GM18499 (cell line): ENCODE results near the gene PDE10A.
"Not testable (repeated sequence)": the region's sequence is repeated elsewhere in the genome, so short reads cannot be mapped to it uniquely, and the experiment has no call there.

Source experiments
- ATAC-seq: cut with Tn5 transposase; IDR thresholded peaks from one replicate; pipeline ENCODE4 v1.9.1; 2021; ENCODE audit warnings: moderate number of reproducible peaks; ENCODE audit not compliant: insufficient read depth, unreplicated experiment

The PDE10A gene

DNA sequence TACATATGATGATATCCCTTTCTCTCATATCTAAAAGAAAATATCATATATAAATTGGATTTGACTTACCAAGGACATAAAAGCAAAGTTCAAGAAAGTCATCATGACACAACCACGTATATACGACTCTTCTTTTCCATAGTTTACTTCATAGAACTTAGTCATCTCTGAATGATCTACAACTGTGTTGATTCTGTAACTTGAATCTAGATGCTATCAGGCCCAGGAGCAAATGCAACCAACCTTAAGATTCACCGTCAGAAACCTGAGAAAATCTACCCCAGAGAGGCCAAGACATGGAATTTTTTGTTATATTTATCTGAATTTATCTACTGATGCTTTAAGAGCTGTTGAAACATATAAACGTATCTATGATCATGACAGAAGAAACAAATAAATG, 165.6 kb downstream of the PDE10A start:
- ATAC-seq = no peak

DNA sequence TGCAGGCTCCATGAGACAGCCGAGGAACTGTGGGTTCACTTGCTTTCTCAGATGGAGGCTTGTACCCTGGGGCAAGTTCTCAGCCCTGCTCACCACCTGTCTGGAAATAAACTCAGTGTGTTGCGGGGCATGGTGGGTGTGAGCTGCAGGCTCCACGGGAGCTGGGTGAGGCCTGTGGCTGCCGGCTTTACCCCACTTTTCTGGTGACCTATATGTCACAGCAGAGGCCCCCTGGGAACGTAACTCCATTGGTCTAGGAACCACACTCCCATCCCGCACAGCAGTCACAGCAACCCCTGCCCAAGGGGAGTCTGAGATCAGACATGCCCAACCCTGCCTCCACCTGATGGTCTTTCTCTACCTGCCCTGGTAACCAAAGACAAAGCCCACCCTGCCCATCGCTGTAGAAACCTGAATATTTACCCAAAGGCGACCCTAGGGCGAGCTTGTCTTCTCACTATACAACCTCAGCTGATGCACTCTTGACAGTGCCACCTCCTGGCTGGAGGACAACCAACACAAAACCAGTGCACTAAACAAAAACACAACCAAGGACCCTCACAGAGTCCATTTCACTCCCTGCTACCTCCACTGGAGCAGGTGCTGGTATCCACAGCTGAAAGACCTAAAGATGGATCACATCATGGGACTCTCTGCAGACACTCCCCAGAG, 174.3 kb downstream of the PDE10A start:
- no peak for ATAC-seq

DNA sequence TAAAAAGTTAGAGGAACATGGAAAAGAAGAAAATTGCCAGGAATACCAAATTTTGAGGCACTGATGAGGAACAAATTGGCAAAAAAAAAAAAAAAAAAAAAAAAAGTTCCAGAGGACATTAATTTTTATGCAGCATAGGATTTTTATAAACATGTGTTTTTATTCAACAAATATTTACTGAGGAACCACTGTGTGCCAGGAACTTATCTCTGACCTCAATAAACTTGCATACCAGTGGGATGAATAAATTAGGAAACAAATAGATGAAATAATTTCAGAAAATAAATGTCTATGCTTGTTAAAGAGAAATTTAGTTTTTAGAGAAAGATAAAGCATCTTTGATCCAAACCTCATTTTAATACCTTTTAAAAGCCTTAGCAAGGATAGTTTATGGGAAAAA, 175.1 kb downstream of the PDE10A start:
- no peak for ATAC-seq

DNA sequence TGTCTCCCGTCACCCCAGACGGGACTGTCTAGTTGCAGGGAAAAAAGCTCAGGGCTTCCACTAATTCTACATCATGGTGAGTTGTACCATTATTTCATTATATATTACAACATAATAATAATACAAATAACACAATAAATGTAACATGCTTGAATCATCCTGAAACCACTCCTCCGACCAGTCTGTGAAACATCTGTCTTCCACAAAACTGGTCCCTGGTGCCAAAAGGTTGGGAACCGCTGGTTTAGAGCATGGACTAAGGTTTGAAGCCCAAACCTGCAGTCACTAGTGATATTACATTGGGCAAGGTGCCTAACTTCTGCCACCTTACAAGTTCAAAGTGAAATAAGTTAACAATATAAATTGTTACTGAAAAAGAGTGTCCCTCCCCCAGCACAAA, 175.7 kb downstream of the PDE10A start:
- no peak for ATAC-seq

DNA sequence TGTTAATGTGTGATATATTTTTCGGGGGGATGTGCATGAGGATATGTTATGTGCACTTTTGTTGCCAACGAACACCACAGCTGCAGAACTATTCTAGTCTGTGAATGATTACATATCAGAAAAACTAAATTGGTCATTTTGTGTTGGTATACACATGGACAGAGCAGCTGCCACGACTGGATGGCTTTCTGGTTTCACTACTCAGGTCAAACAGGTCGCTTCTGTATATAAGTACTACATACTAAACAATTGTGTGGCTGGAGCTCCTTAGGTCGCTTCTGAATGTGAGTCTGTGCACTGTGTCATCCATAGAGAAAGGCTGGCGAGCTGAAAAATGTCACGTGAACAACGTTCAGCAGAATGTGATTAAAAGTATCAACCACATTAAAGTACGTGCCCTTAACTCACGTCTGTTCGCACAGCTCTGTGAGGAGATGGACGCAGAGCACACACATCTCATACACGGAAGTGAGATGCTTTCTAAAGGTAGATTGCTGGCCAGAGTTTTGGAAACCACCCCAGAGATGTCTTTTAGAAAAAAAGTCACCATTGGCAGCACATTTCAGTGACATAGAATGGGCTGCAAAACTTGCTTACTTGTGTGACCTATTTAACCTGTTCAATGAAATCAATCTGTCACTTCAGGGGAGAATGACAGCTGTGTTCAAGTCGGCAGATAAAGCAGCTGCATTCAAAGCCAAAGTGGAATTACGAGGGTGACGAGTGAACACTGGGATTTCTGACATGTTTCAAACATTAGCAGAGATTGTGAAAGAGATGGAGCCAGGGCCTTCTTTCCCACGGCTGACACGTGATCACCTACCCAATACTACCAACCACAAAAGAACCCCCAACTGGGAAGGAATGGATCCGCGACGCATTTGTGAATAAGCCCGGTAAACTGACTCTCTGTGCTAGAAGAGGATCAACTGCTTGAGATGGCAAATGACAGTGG, 176.6 kb downstream of the PDE10A start:
- no peak for ATAC-seq

DNA sequence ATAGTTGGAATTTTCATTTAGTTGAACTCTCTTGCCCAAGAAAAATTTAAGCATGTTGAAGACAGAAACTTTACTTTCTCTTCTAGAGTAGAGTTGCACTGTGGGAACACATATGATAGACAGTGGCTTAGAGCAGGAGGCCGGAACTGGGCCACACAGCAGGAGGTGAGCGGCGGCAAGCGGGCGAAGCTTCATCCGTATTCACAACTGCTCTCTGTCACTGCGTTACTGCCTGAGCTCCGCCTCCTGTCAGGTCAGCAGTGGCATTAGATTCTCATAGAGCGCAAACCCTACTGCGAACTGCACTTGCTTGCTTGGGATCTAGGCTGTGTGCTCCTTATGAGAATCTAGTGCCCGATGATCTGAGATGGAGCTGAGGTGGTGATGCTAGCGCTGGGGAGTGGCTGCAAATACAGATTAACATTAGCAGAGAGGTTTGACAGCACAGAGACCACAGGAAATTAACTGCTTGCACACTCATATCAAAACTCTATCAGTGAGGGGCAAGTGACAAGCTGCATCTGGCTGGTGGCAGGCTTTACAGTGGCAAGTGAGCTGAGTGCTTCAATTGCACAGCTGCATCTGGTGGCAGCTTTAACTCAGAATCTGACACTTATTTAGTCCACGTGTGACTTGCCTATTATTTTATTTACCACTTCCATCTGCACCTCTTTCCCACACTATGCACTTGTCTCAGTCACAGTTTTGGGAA, 178.7 kb downstream of the PDE10A start:
- no peak for ATAC-seq

DNA sequence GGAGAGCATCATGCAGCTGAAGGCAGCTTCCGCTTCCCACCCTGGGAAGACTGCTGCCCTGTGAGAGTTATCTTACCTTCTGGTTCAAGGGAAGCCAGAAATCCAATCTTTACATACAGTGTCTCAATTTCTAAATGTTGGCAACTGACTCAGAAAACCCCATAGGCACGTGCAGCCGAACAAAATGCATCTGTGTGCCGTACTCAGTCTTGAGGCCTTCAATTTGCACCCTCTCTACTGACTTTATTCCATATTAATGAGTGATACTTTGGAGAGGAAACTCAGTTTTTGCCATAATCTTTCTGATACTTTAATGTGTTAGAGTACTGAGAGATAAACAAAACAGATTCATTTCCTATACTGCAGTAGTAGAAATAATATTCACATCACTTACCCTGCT, 181.1 kb downstream of the PDE10A start:
- no peak for ATAC-seq

DNA sequence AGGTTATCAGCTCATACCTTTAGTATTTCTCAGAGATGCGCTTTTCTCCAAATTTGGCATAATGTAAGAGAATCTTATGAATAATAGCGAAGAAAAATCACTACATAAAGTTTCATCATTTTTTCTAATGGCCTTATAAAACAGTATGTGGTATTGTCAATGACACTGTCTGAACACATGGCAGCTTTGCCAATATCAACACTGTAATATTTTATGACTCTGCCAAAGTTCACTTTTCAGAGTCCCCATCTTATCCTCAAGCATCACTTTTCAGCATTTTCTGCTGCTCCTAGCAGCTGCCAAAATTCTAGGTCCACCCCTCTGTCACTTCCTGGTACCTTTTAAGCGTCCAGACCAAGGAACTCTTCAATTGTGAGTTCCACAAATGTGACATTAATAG, 182.1 kb downstream of the PDE10A start:
- ATAC-seq = no peak

DNA sequence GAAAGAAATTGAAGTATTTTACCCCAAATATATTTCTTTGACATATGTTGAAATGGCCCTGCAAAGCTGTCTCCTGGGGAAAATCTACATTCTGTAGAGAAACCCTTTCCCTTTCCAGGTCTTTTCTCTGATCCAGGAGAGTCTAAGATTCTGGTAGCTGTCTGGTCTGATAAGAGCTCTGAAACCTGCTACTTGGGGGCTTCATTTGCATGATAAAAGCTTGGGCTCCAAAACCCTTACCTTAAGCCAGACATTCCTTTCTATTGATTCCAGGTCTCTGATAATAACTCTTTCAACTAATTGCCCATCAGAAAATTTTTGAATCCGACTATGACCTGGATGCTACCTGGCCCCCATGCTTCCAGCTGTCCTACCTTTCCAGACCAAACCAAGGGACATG, 184.5 kb downstream of the PDE10A start:
- ATAC-seq = no peak

DNA sequence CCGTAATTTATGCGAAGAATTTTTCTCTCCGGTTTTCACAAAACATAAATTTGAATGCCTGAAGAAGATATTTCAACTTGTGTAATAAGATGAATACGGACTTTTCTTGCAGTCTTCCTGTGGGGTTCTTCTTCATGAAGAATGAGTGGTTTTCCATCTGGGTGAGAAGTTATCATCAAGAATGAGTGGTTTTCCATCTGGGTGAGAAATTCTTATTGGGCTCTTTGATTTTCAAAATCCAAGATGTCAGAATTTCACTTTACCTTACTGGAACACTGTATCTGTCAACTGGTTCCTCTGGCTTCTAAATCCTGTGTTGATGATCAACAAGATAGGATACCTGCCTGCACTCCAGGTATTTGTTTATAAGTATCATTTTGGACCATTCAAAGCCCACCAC, 193.6 kb downstream of the PDE10A start:
- ATAC-seq = no peak

DNA sequence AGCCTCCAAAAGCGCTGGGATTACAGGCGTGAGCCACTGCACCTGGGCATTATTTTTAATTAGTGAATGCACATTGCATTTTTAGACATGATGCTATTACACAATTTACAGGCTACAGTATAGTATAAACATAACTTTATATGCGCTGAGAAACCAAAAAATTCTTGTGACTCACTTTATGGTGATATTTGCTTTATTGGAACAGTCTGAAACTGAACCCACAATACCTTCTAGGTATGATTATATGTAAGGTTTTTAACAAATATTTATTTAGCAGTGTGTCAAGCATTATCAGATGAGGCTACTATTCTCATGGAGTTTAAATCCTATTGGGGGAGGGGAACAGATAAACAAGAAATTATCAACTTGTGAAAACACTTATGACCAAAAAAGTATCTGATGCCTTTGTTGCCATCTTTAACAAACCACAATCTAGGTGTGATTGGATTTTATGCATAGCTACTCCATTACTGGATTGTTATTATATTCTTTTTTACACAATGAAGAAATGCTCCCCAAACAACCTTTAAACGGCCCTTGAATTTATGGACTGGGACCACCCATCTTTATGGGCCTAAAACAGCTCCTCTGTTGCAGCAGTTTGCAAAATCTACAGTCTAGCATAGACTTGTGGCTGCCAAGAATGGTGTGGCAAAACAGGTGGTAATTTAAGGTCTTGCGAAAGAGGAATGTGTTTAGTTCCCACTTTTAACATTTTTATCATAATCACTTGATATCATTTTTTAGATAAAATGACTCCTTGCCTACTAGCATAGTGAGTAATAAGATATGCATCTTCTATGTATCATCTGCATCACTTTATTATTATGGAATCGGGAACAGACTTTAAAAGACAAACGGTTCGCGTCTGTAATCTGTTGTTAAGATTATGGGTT, 194.5 kb downstream of the PDE10A start:
- no peak for ATAC-seq

DNA sequence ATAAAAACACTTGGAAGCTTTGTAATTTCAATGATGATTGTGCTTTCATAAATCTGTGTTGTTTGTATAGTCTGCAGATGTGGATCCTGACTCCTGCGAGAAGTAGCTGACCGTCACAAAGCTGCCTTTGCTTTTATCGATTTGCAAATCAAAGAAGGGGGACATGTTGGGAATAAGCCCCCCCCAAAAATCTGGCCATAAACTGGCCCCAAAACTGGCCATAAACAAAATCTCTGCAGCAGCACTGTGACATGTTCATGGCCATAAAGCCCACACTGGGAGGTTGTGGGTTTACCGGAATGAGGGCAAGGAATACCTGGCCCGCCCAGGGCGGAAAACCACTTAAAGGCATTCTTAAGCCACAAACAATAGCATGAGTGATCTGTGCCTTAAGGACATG, 199.5 kb downstream of the PDE10A start:
- ATAC-seq = not testable (repeated sequence)

DNA sequence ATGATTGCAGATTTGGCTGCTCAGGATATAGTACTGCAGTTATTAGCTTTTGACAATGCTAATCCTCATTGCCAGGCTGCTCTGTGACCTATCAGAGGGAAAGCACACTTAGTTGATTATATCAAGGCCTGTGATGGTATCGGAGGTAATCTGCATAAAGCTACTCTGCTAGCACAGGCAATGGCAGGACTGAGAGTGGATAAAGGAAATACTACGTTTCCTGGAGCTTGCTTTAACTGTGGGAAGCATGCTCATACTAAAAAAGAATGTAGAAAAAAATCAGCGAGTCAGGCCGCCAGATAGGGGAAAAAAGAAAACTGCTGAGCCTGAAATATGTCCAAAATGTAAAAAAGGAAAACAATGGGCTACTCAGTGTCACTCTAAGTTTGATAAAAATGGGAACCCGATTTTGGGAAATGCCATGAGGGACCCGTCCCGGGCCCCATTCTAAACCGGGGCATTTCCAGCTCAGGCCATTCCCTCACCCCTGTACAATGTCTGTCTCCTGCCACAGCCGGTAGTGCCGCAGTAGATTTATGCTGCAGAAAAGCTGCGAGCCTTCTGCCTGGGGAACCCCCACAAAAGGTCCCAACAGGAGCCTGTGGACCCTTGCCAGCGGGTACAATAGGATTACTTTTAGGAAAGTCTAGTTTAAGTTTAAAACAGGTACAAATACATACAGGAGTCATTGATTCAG, 203.3 kb downstream of the PDE10A start:
- ATAC-seq = not testable (repeated sequence)

DNA sequence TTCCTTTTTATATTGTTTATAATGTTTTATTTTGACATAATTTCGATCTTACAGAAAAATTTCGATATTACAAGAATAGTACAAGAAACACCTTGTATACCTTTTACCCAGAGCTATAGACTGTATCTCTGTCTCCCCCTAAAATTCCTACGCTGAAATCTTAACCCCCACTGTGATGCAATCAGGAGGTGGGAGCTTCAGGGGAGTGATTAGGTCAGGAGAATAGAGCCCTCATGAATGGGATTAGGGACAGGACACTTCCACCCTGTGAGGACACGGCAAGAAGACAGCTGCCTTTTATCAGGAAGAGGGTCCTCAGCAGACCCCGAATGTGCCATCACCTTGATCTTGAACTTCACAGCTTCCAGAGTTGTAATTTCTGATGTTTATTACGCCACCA, 204.9 kb downstream of the PDE10A start:
- no peak for ATAC-seq

DNA sequence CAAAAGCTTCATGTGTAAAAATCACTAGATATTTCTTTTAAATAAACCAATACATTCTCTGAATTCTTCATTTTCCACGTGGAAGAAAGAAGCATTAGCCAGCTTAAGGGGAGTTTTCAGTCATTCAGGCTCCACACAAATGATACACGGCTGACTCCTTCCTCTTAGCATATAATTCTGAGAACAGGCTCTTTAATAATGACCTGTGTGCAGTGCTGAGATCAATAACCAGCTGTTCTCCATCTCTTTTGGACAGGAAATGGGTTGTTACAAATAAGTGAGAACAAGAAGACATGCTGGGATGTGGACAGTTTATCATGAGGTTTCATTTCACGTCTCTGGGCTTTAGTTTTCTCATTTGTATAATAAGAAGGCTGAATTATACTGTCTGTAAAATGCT, 206.8 kb downstream of the PDE10A start:
- no peak for ATAC-seq

DNA sequence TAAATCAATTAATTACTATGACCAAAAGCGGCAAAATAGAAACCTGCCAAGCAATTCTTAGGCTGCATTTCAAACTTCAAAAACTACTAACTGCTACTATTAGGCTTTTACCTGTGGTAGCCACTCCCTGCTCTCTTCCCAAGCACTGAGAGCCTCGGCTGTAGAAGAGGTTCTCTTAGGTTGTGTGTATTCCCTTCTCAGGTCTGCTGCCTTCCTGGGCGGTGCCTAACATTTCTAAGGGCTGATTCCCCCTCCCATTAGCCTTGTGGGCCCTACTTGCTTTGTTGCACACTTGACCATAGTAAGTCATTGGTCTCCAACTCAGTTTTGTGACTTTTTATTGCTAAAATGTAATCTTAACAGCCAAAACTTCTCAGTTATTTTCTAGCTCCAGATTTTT, 207.6 kb downstream of the PDE10A start:
- no peak for ATAC-seq

DNA sequence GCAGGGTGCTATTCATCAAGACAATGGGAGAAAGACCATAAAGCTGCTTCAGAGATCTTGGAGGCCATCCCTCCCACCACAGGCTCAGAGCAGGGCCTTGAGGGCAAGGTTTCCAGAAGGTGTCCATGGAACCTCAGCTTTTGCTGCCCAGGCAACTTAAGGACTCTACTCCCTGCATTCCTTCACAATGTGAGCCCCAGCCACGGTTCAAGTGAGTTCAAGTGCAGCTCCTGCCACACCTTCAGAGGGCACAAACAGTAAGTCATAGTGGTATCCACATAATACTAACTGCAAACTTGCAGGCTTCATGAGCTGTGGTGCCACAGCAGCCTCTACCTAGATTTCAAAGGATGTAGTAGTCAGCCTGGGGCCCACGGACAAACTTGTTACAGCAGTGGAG, 209.6 kb downstream of the PDE10A start:
- ATAC-seq = no peak

DNA sequence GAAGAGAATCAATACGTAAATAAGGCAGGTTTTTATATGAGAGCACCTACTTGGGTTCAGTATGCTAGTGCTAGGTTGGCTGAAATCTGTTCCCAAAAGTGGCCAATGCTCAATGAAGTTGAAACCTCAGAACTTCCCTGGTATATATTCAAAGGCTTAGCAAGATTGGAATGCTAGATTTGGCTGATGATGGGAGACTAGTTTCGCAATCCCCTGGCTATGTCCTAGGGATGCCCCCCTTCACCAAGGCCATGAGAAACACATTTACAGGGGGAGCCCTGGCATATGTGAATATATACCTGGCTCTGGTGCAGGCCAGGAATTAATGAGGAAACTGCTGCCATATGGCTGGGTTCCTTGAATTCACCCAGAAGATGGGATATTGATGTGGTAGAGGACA, 211.2 kb downstream of the PDE10A start:
- no peak for ATAC-seq

DNA sequence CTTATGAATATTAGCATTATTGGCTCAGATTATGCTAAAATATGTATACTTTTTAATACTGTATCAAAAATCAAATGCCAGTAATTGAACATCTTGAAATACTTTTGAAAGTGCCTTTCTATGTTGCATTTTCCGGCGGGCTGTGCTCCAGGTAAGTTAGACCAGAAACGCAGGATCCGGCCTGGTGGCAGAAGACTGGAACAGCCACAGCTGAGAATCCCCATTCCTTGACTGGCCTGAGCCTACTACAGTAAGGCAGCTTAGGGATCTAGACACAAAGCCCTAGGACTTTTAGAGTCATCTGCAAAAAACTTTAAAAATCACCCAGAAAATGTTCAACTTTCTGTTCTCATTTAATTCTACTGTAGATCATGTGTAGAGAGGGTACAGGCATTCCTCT, 214.8 kb downstream of the PDE10A start:
- no peak for ATAC-seq

DNA sequence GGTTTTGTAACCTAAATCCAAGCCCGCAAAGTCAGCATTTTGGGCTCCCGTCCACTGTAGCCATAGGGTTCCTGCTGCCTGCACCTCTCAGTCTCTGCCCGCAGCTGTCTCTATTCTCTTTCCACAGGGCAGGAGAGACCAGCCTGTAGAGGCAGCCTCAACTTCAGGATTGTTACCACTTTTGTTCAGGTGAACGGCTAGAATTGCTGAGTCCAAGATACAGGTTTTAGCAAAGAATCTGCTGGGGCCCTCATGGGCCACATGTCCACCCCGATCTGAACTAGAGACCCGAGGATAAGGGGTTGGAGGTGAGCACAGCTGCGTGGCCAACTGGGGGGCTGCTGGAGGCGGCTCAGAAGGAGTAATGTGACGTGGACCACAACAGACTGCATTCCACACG, 215.9 kb downstream of the PDE10A start:
- ATAC-seq = no peak
